ENCODE results near the gene ALDH6A1. TPM values are rescaled to one million over a fixed set of nuclear protein-coding genes. Genes with fewer than 3 reads are reported as not detected.

The ALDH6A1 gene
- polyA plus RNA-seq, 1 donor: 144 TPM

DNA sequence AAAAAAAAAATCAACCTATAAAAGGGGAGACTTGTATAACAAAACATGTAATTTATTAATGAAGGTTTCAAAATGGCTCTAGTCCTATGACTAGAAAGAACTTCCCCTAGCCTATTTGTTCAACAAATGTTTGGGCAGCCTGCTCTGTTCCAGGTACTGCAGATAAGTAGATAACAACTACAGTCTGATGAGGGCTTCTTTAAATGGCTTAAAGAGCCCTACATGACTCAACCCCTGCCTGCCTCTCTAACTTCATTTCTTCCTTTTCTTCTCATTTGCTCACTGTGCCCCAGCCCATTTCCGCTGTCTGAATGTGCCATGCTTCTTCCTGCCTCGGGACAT lies 21.5 kb downstream of the ALDH6A1 start:
- DNase-seq: no peak

DNA sequence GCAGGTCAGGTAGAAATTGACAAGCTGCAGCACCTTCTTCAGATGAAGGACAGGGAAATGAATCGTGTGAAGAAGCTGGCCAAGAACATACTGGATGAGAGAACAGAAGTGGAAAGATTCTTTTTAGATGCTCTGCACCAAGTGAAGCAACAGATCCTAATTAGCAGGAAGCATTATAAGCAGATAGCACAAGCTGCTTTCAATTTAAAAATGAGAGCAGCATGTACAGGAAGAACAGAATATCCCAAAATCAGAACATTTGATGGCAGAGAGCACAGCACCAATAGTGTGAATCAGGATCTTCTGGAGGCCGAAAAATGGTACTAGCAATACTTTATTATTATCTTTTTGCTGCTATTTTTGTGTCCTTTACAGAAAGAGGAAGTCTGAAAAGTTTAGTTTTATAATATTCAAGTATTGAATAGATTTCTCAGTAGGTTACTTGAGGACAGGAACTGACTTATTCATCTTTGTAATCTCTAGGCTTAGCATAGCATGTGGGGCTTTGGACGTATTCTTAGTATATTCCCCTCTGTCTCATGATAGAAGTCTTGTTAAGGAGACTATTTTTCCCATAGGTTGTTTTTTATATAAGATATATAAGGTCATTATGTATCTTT lies 34.3 kb downstream of the ALDH6A1 start:
- no peak for DNase-seq

DNA sequence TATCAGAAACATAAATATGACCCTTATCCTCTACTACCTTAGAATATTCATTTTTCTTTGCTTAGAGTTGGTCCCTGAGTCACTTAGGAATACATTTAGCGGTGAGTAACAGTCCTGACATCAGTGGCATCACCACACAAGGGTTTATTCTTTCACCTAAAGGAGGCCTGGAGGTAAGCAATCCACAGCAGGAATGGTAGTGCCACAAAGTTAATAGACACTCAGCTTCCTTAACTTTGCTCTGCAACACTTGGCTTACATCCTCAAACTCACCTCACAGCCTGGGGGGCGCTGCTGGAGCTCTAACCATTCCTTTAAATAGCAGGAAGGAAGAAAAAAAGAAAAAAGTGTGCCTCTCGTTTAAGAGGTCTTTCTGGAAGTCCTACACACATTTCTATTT lies 36.0 kb downstream of the ALDH6A1 start:
- no peak for DNase-seq

DNA sequence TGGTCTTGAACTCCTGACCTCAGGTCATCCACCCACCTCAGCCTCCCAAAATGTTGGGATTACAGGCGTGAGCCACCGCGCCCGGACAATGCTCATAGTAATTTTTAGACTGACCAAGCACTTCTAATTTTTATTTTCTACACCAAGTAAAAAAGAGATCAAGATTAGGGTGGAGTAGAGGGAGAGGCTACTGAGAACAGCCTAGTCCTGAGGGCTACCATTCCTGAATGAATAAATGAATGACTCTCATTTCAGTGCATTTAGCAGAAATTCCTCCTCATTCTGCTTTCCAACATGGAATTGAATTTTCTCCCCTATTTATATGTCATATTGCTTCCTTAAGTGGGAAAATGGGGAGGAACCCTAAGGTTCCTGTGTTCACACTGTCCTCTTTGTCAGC lies 38.7 kb downstream of the ALDH6A1 start:
- DNase-seq: no peak

DNA sequence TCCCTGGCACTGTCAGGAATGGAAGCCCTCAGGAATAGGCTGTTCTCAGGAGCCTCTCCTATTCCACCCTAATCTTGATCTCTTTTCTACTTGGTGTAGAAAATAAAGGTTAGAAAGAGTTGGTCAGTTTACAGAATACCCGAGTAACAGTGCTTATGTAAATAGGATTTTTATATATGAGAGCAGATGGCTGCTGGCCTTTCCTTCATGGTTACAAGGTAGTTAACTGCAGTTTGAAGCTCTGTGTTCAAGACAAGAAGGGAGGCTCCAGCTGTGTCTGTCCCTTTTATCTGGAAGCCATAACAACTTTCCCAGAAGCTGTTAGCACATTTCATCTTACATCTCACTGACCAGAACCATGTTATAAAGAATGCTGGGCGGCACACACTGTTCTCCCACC lies 42.0 kb downstream of the ALDH6A1 start:
- no peak for DNase-seq

DNA sequence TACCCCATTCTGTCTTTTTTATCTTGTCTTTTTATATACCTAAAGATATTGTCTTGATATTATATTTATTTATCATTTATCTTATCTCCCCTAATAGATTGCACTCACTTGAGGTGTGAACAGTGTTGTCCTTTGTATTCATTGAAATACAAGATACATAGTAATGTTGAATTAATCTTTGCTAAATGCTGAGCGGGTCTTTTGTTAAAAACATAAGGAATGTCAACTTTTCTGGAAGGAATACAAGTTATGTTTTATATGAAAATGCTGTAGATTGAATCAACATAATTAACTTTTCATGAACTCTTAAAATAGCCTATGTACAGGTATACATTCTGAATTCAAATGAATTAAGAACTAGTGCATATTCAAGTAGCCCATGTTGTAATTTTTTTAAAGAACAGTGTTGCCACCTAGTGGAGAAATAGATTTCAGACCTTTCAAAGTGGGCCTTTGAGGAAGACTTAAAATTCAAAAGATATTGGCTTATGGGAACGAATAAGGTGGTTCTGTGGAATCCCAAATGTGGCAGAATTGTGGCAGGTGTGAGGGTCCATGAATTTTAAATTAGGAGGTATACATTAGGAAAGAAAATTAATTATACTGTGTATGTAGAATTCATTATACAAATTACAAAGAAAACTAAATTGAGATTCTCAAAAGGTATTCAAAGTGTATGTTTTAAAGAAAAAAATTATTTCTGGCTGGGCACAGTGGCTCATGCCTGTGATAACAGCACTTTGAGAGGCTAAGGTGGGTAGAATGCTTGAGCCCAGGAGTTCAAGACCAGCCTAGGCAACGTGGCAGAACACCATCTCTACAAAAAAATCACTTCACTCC lies 46.0 kb downstream of the ALDH6A1 start:
- peak; percentile 69 for DNase-seq

DNA sequence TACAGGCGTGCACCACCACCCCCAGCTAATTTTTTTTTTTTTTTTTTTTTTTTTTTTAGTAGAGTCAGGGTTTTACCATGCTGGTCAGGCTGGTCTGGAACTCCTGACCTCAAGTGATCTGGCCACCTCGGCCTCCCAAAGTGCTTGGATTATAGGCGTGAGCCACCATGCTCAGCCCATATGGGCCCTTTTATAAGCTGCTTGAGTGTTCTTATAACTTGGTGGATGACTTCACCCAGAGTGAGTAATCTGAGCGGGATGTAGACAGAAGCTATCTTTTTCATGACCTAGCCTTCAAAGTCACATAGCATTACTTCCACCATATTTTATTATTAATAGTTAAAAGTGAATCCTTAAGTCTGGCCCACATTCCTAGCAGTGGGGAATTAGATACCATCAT lies 48.7 kb downstream of the ALDH6A1 start:
- no peak for DNase-seq

DNA sequence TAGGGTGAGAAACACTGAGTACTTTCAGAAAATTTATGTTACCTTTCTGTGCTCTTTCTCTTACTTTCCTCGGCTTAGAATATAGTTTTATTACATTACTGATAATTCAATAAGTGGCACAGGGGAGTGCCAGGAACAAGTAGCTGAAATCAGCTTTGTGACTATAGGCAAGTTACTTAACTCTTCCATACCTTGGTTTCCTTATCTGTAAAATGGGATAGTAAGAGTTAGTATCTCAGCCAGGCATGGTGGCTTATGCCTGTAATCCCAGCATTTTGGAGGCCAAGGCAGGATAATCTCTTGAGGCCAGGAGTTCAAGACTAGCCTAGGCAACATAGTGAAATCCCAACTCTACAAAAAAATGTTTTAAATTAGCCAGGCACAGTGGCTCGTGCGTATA lies 49.7 kb downstream of the ALDH6A1 start:
- DNase-seq: no peak

DNA sequence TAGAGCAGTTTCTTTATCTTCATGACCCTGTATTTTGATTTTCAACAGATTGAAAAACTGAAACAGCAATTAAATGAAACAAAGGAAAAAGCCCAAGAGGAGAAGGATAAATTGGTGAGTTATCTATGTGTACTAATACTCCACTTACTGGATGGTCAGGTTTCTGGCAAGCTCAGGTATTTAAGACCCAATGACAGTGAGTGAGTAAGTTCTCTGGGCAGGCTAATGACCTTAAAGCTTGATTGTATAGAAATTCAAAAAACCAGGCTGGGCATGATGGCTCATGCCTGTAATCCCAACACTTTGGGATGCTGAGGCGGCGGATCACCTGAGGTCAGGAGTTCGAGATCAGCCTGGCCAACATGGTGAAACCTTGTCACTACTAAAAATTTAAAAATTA lies 55.1 kb downstream of the ALDH6A1 start:
- no peak for DNase-seq

DNA sequence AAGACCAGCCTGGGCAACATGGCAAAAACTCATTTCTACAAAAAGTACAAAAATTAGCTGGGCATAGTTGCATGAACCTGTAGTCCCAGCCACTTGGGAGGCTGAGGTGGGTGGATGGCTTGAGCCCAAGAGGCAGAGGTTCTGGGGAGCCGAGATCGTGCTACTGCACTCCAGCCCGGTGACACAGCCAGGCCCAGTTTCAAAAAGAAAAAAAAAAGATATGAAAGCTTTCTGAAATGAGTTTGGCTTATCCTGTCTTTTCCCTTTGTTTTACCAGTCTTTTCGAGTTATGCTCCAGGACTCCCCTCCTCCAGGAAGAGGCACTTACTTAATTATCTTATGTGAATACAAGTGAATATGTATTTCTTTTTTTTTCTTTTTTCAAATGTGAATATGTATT lies 61.9 kb downstream of the ALDH6A1 start:
- no peak for DNase-seq

DNA sequence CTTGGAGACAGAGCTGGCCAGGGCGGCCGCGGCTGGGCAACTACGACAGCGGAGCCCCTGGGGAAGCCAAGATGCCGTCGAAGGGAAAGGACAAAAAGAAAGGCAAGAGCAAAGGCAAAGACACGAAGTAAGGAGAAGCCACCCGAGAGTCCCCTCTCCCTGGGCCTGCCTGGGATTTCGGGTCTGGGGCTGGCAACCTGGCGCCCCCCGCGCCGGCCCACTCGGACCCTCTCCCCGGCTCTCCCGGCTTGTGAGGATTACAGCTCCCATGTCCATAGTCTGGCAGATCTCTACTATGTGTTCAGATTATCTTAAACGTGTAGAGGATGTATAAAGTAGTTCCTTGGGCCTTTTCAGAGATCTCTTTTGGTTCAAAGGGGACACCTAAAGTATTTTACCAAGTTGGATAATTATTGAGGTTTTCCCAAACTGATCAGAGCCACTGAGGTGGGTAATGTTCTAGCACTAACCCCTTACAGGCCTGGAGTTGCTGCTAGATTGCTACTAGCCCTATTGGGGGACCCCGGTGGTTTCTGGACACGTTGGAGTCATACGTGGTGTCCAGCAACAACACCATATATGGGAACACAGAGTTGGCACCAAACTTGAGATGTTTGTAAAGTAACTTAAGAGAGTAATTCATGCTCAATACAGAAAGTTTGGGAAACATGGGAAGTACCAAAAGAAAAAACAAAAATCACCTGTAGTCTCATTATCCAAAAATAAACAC lies 64.7 kb downstream of the ALDH6A1 start:
- no peak for DNase-seq

DNA sequence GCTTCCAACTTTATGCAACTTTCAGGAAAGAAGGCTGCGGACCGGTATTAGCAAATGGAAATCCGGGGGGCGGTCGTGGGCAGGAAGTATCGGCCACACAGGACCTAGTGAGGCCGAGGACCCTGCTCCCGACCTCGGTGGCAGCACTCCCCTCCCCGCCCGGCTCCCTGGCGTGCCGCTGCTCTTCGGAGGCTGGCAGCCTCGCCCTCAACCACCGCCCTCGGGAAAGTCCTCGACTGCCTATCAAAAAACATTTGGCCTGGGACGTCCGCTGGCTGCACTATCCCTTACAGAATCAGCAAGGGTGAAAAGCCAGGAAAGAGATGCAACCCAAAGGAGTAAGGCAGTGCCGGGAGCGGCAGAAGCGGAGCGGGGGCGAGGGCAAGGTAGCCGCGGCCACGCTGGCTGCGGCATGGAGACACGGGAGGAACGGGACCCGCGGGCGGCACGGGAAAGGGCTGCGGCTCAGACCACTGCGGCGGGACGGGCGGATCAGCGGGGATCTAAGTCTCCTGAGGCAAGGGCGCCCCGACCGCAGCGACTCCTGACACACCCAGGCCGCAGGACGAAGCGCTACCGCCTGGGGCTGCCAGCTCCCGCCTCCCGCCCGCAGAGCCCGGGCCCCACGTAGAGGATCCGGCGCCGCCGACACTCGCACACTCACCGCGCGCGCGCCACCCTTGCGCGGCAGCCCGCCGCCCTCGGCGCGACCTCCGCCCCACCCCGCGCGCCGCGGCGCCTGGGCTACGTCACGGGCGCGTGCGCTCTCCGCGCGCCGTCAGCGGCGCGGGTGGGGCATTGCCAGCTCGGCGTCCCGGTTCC lies 65.5 kb downstream of the ALDH6A1 start, which contains the start of the genes BBOF1 and ENTPD5:
Gene BBOF1, plus strand, starts transcription at position 764 of the 822 bp plus-strand sequence. CDS start 130 bp downstream, outside the sequence.
Gene ENTPD5, minus strand, starts transcription at position 703 of the 822 bp plus-strand sequence. CDS start 31,186 bp downstream, outside the sequence.
- DNase-seq: peak; percentile 80

DNA sequence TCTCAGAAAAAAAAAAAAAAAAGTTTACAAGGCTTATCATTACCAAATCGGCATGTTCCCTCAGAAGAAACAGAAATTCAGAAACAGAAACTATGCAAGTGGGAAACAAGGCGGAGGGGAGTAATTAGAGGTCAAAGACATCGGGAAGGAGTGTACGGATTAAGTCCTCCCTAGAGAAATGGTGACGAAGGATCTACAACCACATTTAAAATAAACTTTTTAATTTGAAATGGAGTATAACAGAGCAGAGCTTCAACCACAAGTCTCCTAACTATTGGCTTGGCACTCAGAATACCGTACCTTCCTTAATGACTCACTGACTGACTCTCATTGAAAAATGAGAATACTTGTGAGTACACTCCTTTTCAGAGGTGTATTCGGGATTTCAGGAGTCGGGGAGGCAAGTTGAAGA lies 66.1 kb downstream of the ALDH6A1 start:
- DNase-seq: peak; percentile 38

DNA sequence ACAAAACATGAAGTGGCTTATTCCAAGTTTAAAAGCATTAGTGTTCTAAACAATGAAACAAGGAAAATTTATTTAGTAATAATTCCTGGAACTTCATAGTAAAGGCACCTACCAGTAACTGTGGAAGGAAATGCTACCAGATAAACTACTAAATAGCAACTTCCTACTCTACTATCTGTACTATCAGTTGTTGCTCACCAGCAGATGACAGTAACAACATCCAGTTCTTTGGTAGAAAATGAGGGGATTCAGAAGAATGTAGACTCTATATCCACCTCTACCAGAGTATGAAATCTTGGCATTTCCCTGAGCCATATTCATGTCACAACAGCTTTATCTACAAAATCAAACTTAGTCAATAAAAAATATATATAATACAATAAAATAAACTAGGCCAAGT lies 68.3 kb downstream of the ALDH6A1 start:
- no peak for DNase-seq

DNA sequence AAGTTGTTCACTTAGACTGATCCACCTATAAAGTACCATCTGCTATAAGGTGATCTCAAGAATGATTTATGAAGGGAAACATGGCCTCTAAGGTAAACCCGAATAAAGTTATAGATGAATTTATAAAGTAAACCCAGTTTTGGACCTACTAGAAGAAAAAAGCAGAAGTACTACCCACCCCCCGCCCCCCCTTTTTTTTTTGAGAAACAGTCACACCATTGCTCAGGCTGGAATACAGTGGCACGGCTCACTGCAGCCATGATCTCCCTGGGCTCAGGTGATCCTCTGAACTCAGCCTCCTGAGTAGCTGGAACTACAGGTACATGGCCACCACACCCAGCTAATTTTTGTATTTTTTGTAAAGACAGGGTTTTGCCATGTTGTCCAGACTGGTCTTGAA lies 69.1 kb downstream of the ALDH6A1 start:
- no peak for DNase-seq

DNA sequence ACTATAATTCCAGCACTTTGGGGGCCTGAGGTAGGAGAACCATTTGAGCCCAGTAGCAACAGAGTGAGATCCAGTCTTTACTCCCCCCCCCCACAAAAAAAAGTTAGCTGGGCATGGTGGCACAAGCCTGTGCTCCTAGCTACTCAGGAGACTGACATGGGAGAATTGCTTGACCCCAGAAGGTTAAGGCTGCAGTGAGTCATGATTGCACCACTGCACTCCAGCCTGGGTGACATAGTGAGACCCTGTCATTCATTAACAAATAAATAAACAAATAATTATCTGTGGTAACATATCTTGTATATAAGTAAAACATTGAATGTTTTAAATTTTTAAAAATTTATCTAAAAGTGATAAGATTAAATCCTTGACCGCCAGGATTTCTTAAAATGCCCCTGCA lies 70.0 kb downstream of the ALDH6A1 start:
- DNase-seq: no peak

DNA sequence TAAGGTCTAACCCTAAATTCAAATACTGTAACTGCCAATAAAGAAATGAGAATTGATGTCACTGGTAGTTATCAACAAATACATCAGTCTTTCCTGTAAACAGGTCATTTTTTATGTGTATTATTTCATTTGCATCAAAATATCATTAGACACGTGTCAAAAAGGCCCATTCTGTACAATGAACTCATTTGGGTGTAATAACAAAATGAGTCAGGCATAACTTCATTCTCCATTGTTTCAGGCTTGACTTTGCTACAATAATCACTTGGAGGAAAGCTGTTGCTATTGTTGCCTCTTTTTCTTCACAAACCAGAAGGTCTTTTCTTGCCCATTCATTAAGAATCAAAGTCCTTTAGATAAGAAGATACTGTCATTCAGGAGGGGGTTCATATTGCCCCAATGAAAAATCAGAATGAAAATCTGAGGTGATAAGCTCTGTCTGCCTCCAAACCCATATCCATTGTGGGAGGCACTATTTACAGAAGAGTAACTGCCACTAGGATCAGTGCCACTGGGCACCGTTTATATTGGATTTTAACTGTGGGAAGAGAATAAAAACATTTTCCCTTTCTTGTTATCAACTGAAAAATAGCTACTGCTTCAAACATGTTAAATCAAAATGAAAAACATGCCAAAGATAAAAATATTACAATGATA lies 75.3 kb downstream of the ALDH6A1 start:
- no peak for DNase-seq

Measured in left kidney (tissue), 2 donors.